HG03025 (cell line): ENCODE measurements around the gene C10orf120.

Experiments used
- ATAC-seq: cut with Tn5 transposase; IDR thresholded peaks from one replicate; pipeline ENCODE4 v1.9.1; 2021; ENCODE audit warnings: mild to moderate bottlenecking, moderate library complexity; ENCODE audit not compliant: unreplicated experiment, low FRiP score

The C10orf120 gene

GRCh38 chr10:122699796-122700455, at the start of gene C10orf120:
TSS of gene C10orf120 (minus strand) at chr10:122699846. CDS start at chr10:122699790, 56 bp downstream.
- ATAC-seq, result no peak

GRCh38 chr10:122748496-122748895, 48.9 kb upstream of the C10orf120 start:
- no peak for ATAC-seq

GRCh38 chr10:122746408-122746807, 46.8 kb upstream of the C10orf120 start:
- ATAC-seq, result no peak

GRCh38 chr10:122744257-122744656, 44.6 kb upstream of the C10orf120 start:
- no peak for ATAC-seq

GRCh38 chr10:122740640-122741039, 41.0 kb upstream of the C10orf120 start:
- no peak for ATAC-seq

GRCh38 chr10:122738031-122738430, 38.4 kb upstream of the C10orf120 start:
- no peak for ATAC-seq

GRCh38 chr10:122733931-122734665, 34.5 kb upstream of the C10orf120 start:
- no peak for ATAC-seq

GRCh38 chr10:122733443-122733842, 33.8 kb upstream of the C10orf120 start:
- no peak for ATAC-seq

GRCh38 chr10:122730238-122730637, 30.6 kb upstream of the C10orf120 start:
- no peak for ATAC-seq

- no peak for ATAC-seq
These were observed 29.5 kb upstream of the C10orf120 start for GRCh38 chr10:122729126-122729525.

GRCh38 chr10:122727426-122727825, 27.8 kb upstream of the C10orf120 start:
- no peak for ATAC-seq

GRCh38 chr10:122725768-122726167, 26.1 kb upstream of the C10orf120 start:
- no peak for ATAC-seq

- ATAC-seq, result no peak
These were observed 25.4 kb upstream of the C10orf120 start for GRCh38 chr10:122725006-122725405.

- ATAC-seq, result no peak
These were observed 21.5 kb upstream of the C10orf120 start for GRCh38 chr10:122721111-122721510.

GRCh38 chr10:122716025-122716424, 16.4 kb upstream of the C10orf120 start:
- no peak for ATAC-seq

- ATAC-seq, result no peak
These were observed 15.9 kb upstream of the C10orf120 start for GRCh38 chr10:122715576-122715975.

- ATAC-seq, result no peak
These were observed 13.6 kb upstream of the C10orf120 start for GRCh38 chr10:122713091-122713885.

- no peak for ATAC-seq
These were observed 10.9 kb upstream of the C10orf120 start for GRCh38 chr10:122710576-122710975.

GRCh38 chr10:122709971-122710370, 10.3 kb upstream of the C10orf120 start:
- no peak for ATAC-seq

- ATAC-seq, result no peak
These were observed 7.9 kb upstream of the C10orf120 start for GRCh38 chr10:122707535-122707934.

- ATAC-seq, result no peak
These were observed 7.3 kb upstream of the C10orf120 start for GRCh38 chr10:122706947-122707346.
